HG03108 (cell line): ENCODE measurements around the gene SUB1.
"Not testable (repeated sequence)": the region's sequence is repeated elsewhere in the genome, so short reads cannot be mapped to it uniquely, and the experiment has no call there.

Experiments used
- ATAC-seq: cut with Tn5 transposase; IDR thresholded peaks from one replicate; pipeline ENCODE4 v1.9.1; 2021; ENCODE audit warnings: moderate library complexity; ENCODE audit not compliant: unreplicated experiment

Gene SUB1

DNA sequence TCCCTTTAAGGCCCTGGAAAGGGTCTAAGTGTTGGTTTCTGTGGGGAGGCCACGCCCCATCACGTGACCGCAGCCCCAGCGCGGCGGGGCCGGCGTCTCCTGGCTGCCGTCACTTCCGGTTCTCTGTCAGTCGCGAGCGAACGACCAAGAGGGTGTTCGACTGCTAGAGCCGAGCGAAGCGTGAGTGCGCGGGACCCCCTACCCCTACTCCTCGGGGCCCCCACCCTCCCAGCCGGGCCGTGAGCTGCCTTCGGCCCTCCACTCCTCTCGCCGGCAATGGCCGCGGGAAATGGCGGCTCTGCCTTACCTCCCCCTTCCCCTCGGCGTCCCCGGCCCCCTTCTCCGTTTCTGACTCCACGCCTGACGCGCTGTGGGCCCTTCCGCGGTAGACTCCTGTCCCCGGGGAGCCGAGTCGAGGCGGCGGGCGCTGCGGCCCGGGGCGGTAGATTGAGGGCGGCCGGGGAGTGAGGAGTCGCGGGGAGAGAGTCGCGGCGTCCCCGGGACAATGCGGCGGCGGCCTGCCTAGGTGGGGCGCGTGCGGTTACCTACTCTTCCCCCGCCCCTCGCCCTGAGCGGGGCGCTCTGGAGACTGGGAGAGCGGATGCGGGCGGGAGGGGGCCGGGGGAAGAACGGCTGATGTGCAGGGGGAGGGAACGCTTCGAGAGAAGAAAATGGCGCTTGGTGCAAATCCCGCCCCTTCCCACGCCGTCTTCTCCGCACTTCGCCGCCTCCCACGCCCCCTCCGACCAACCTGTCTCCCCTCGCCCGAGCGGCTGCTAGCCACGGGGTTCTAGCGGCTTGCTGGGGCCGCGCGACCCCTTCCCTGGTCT, at the start of gene SUB1:
Gene SUB1, plus strand, starts transcription at position 112 of the 830 bp plus-strand sequence. CDS start 2,956 bp downstream, outside the sequence.
- peak; percentile 41 for ATAC-seq

GRCh38 chr5:32536246-32536645, 49.1 kb upstream of the SUB1 start:
- ATAC-seq: no peak

- not testable (repeated sequence) for ATAC-seq
Observed at GRCh38 chr5:32537437-32538029, 47.8 kb upstream of the SUB1 start.

DNA sequence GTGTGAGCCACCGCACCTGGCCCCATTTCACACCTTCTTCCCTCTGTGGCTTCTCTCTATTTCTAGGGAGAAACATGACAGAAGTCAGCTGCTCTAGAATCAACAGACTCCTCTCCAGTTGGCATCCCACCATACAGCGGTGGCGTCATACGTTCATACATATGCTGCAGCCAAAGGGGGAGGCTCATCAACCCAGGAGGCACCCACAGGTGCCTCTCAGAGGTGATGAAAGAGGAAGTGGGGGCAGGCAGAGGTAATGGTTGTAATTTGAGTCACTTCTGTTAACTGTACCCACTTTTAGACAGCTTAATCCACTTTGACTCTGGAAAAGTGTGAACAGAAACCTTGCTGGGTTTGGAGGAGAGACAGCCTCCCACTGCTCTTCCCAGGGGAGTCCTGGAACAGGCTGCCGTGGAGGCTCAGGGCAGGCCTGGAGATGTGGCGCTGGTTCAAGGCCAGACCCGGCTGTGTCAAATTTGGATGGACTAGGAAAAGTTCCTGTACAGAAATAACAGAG, 47.3 kb upstream of the SUB1 start:
- ATAC-seq: peak; percentile 70

- no peak for ATAC-seq
Observed at GRCh38 chr5:32539981-32540845, 45.1 kb upstream of the SUB1 start.

GRCh38 chr5:32541241-32541640, 44.1 kb upstream of the SUB1 start:
- ATAC-seq: no peak

DNA sequence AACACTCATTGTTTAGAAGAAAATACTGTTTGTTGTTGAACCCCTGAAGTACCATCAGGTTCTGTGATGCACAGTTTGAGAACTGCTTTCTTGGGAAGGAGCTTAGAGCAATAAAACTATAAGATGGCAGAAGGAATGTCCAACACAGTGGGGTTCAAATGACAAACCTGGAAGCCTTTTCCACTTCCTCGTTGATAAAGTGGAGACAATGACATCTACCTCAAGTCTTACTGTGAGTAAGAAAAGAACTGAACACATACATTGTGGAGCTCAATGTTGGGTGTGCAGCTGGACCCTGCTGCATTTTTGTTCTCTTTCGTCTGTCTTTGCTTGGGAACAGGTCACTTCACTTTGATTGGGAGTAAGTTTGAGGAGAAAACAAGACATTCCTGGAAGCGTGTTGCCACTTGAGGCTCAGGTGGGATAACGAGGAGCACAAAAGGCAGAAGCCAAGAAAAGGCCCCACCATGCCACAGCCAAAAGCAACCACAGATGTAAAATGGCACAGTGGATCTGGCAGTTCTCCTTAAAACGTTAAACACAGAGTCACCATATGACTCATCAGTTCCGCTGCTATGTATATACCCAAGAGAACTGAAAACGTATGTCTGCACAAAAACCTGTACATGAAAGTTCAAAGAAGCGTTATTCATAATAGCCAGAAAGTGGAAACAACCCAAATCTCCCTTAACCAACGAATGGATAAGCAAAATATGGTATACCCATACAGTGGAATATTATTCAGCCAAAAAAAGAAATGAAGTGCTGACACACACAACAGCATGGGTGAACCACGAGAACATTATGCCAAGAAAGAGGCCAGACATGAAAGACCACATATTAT, 42.9 kb upstream of the SUB1 start:
- peak; percentile 73 for ATAC-seq

- no peak for ATAC-seq
Observed at GRCh38 chr5:32543291-32543690, 42.1 kb upstream of the SUB1 start.

- ATAC-seq: no peak
Observed at GRCh38 chr5:32545102-32545800, 40.1 kb upstream of the SUB1 start.

DNA sequence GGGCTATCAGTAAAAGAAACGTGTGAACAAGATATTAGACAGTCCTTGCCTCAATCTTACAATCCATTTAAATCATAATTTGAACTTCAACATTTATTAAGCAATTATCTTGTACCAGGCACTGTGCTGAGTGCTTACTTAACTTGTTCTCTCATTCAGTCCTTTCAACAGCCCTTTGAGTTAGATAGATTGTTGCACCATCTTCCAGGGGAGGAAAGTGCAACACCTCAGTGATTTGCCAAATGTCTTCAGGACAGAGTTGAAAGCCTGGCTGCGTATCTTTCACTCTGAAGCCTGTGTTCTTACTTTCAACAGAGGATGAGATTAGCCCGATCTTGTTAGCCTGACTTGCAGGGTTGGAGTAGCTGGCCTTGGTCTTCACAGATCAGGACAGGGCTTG, 34.2 kb upstream of the SUB1 start:
- no peak for ATAC-seq

DNA sequence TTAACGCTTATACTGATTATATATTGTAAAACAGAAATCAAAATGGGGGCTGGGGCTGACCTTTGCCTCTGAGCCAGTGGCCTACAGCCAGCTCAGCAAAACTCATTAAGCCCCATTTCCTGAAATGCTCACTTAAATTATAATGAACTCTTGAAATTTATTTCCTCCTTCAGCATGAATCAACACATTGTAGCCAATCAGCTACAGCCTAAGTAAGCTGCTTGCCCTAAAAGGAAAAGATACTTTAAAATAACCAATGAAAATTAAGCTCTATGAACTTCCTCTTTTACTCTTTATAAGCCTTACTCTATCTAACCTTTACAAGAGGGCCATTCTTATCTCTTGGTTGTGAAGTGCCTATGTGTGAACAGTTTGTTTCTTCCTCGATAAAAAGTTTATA, 33.5 kb upstream of the SUB1 start:
- no peak for ATAC-seq

- not testable (repeated sequence) for ATAC-seq
Observed at GRCh38 chr5:32552491-32552890, 32.9 kb upstream of the SUB1 start.

DNA sequence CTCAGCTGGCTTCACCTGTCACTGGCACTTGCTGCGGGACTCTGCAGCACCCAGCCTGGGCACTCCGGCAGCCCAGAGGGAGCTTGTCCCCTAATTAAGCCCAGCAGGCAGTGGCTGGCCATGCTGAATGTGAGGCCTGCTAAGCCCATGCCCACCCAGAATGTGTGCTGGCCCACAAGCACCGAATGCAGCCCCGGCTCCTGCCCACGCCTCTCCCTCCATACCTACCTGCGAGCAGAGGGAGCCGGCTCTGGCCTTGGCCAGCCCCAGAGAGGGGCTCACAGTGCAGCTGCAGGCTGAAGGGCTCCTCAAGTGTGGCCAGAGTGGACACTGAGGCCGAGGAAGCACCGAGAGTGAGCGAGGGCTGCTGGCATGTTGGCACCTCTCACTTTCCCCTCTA, 32.4 kb upstream of the SUB1 start:
- no peak for ATAC-seq

- not testable (repeated sequence) for ATAC-seq
Observed at GRCh38 chr5:32554181-32554780, 31.1 kb upstream of the SUB1 start.

DNA sequence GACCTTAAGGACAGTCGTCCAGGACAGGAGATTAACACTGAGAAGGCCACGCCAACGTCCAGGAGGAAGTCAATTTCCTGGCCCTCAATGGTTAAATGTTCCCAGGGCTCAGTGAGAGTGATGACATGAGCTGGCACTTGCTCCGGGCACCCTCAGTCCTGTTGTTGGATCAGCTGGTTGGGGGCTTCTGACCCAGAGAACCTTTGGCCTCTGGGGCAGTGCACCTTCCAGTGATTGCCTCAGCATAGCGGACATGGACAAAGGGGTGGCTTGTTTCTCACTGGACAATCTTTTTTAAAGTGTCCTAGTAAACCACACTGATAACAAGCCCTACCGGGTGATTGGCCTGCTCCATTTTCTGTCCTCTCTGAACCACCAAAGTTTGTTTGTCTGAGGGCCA, 28.8 kb upstream of the SUB1 start:
- ATAC-seq: not testable (repeated sequence)

GRCh38 chr5:32559411-32559810, 25.9 kb upstream of the SUB1 start:
- ATAC-seq: no peak

- ATAC-seq: no peak
Observed at GRCh38 chr5:32559921-32560320, 25.4 kb upstream of the SUB1 start.

- no peak for ATAC-seq
Observed at GRCh38 chr5:32562056-32562455, 23.3 kb upstream of the SUB1 start.

DNA sequence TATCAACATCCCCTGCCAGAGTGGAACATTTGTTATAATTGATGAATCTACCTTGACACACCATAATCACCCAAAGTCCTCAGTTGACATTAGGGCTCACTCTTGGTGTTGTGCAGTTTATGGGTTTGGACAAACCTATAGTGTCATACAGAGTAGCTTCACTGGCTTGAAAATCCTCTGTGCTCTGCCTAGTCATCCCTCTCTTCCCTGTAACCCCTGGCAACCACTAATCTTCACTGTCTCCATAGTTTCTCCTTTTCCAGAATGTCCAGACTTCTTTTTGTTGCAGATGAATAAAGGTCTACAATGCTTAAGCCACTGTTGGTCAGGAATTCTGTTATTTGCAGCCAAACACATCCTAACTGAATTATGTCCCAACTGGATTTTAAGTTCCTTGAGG, 22.5 kb upstream of the SUB1 start:
- no peak for ATAC-seq
